ENCODE results near the gene RALGPS1. TPM values are rescaled to one million over a fixed set of nuclear protein-coding genes. Genes with fewer than 3 reads are reported as not detected.

The RALGPS1 gene
- total RNA-seq, 1 donor from 2014 or later: 21.7 TPM

- DNase-seq: no peak
- CTCF ChIA-PET: no interaction called here
- intact Hi-C loops (cut with micrococcal nuclease): no loop called here
- POLR2A ChIA-PET: no interaction called here
- no peak within 1 kb of the TSS for H3K27ac Mint-ChIP-seq
- TF ChIP-seq CTCF (IDR thresholded peaks at IDR 0.05): no peak
- peaks cover 3% of the 10 kb centered on the region for H3K9me3 Mint-ChIP-seq
- H3K27me3 Mint-ChIP-seq: no peaks in the 10 kb centered on the region
- no peaks in the 10 kb centered on the region for H3K36me3 Mint-ChIP-seq (ENCODE audit: low read depth)
- H3K4me3 Mint-ChIP-seq: no peak within 1 kb of the TSS
- no peaks in the 10 kb centered on the region for H3K4me1 Mint-ChIP-seq
- ATAC-seq (ENCODE audit: low read depth): no peak
Observed at GRCh38 chr9:127264462-127265219, 350.1 kb downstream of the RALGPS1 start, which contains the start of gene GARNL3. Gene GARNL3 (plus strand): TSS chr9:127264774. CDS start chr9:127264878, 104 bp downstream.

GRCh38 chr9:127267793-127268525 lies 353.4 kb downstream of the RALGPS1 start:
- no peak for TF ChIP-seq CTCF (IDR thresholded peaks at IDR 0.05)
- Mint-ChIP-seq H3K27me3 (no peaks in the 10 kb centered on the region), H3K9me3 (peaks cover 3% of the 10 kb centered on the region), H3K36me3 (ENCODE audit: low read depth) (no peaks in the 10 kb centered on the region), H3K4me3 (no peak overlapping the region), H3K4me1 (no peaks in the 10 kb centered on the region), H3K27ac (no peak overlapping the region)
- intact Hi-C loops (cut with micrococcal nuclease): no loop called here
- DNase-seq (no peak), ATAC-seq (ENCODE audit: low read depth) (no peak)
- ChIA-PET CTCF (no interaction called here), POLR2A (no interaction called here)

- TF ChIP-seq CTCF (IDR thresholded peaks at IDR 0.05): no peak
- H3K36me3 Mint-ChIP-seq (ENCODE audit: low read depth): no peaks in the 10 kb centered on the region
- DNase-seq (no peak), ATAC-seq (ENCODE audit: low read depth) (no peak)
- H3K4me3 Mint-ChIP-seq: no peak overlapping the region
- H3K27ac Mint-ChIP-seq: no peak overlapping the region
- intact Hi-C loops (cut with micrococcal nuclease): no loop called here
- CTCF ChIA-PET: no interaction called here
- H3K27me3 Mint-ChIP-seq: no peaks in the 10 kb centered on the region
- H3K9me3 Mint-ChIP-seq: peaks cover 3% of the 10 kb centered on the region
- POLR2A ChIA-PET: no interaction called here
- no peaks in the 10 kb centered on the region for H3K4me1 Mint-ChIP-seq
Observed at GRCh38 chr9:127269449-127269848, 354.9 kb downstream of the RALGPS1 start.

Other genes starting within 250 kb of the RALGPS1 start
- 20.3 and 22.8 TPM in 2 replicates for gene ZBTB43, start 109.7 kb upstream of the RALGPS1 start, total RNA-seq
- gene ZBTB34, start 54.1 kb upstream of the RALGPS1 start, total RNA-seq: 7.9 and 8.9 TPM in 2 replicates
- not detected in 2 replicates for gene ANGPTL2, start 207.9 kb downstream of the RALGPS1 start, total RNA-seq